ENCODE measurements around the gene OTUB2. TPM values are rescaled to one million over a fixed set of nuclear protein-coding genes. Genes with fewer than 3 reads are reported as not detected.
A peak's percentile ranks its signal among the peaks of the same experiment; 100 is the strongest.

The OTUB2 gene
- total and polyA plus RNA-seq, 2 donors (not counting 3 experiments of a cell fraction or from before 2014, with no cell fraction given) = 0.70 to 1.6 TPM

DNA sequence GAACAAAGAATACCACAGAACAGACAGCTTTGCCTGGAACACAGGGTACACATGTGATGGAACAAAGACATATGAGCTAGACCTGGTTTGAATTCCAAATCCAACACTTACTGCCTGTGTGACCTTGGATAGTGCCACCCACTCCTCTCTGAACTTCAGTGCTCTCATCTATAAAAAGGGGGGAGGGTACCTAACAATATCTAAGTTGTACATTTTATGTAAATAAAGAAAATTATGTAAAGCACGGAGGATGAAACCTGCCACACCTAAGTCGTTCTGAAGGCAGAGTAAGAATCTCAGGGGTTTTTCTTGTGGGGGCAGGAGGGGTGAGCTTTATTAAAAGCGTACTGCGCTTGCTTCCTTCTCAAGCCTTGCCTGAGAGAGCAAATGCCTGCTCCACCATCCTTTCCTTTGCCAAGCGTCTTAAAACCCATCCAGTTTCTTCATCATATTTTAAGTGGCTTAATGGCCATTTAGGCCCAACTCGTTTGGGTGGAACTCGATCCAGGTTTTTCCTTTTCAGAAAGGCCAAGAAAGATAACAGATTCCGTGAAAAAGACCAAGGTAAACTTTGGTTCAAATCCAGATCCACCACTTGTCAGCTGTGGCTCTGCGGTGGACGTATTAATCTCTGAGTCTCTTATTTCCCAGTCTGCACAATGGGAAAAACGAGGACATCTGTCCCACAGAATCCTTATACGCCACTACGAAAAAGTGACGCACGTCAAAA lies 53.9 kb downstream of the OTUB2 start:
- Histone ChIP-seq H3K9me1 (replicated peaks; ENCODE audit: control insufficient read depth, extremely low read depth, insufficient read depth, low read length) (no peaks in the 10 kb centered on the region), H3K27me3 (ENCODE audit: control insufficient read depth in 2 of 2, insufficient read depth in 2 of 2, low read length in 2 of 2) (no peaks in the 10 kb centered on the region), H3K4me3 (replicated peaks in 1 of 3; ENCODE audit: insufficient read depth in 1 of 3, low read depth in 1 of 3, low read length in 3 of 3) (peak overlapping the region; percentile 67 to 88 (median 82)), H3K9me3 (replicated peaks; ENCODE audit: control insufficient read depth, insufficient read depth, low read length) (no peaks in the 10 kb centered on the region), H3K36me3 (ENCODE audit: control insufficient read depth in 2 of 2, extremely low read depth in 1 of 2, insufficient read depth in 2 of 2, low read length in 2 of 2) (peaks cover 3 to 5% of the 10 kb centered on the region in 2 experiments), H3K4me1 (ENCODE audit: control insufficient read depth, extremely low read depth, insufficient read depth, low read length) (peaks cover 29% of the 10 kb centered on the region), H3K79me2 (ENCODE audit: control insufficient read depth, insufficient read depth, low read length) (peaks cover 58% of the 10 kb centered on the region), H4K20me1 (replicated peaks; ENCODE audit: control insufficient read depth, extremely low read depth, insufficient read depth, low read length) (peaks cover 4% of the 10 kb centered on the region), H2AFZ (ENCODE audit: low read depth, low read length) (peak overlapping the region; percentile 72), H3K27ac (ENCODE audit: insufficient read depth, low read depth, low read length) (peak overlapping the region; percentile 80), H3K4me2 (ENCODE audit: insufficient read depth, low read length) (peak overlapping the region; percentile 95), H3K9ac (replicated peaks; ENCODE audit: extremely low read depth, insufficient read depth, low read length) (peak overlapping the region; percentile 89)
- peak; percentile 54 for DNase-seq (ENCODE audit: low read depth, low spot score)
- BruUV-seq (replicated peaks) = TSS peak; percentile 40
- dilution Hi-C loops (cut with MboI; ENCODE audit: extremely low pct_ligation_motif_present, low sequenced_read_pairs) (no loop called here), intact Hi-C loops (cut with micrococcal nuclease) (loop anchor here (5.0 kb wide), 1 partner anchor 92 kb away; the partner anchor contains the start of gene PPP4R4)
- ChIA-PET CTCF (interaction anchor here (1.0 to 2.9 kb wide), 5 partner anchors 26 to 59 kb away, joined by 3 to 16 read pairs (median 3); no protein-coding TSS in a partner anchor), POLR2A (interaction anchor here (1.3 kb wide), 2 partner anchors 49 to 52 kb away, joined by 4 read pairs; partner anchors contain the start of gene IFI27L2)
- no peak for TF ChIP-seq POLR2AphosphoS5 (IDR thresholded peaks at IDR 0.05; ENCODE audit: insufficient read depth, low read depth, low read length)
- no peak for TF ChIP-seq MAX (IDR thresholded peaks at IDR 0.05; ENCODE audit: insufficient read depth, insufficient read length)
- no peak for TF ChIP-seq JUN (IDR thresholded peaks at IDR 0.05; ENCODE audit: borderline replicate concordance, insufficient read depth, insufficient read length, low read depth)
- TF ChIP-seq FOS (IDR thresholded peaks at IDR 0.05; ENCODE audit: borderline replicate concordance, insufficient read depth, low read length) = no peak
- TF ChIP-seq POLR2A (IDR thresholded peaks at IDR 0.05; ENCODE audit: low read depth, low read length) = no peak
- no peak for TF ChIP-seq GATA2 (IDR thresholded peaks at IDR 0.05; ENCODE audit: insufficient read depth, insufficient read length, low read depth, low read length)
- TF ChIP-seq EZH2 (IDR thresholded peaks at IDR 0.05; ENCODE audit: borderline replicate concordance, low read depth, low read length, severe bottlenecking) = no peak
- TF ChIP-seq, protein P1, sequence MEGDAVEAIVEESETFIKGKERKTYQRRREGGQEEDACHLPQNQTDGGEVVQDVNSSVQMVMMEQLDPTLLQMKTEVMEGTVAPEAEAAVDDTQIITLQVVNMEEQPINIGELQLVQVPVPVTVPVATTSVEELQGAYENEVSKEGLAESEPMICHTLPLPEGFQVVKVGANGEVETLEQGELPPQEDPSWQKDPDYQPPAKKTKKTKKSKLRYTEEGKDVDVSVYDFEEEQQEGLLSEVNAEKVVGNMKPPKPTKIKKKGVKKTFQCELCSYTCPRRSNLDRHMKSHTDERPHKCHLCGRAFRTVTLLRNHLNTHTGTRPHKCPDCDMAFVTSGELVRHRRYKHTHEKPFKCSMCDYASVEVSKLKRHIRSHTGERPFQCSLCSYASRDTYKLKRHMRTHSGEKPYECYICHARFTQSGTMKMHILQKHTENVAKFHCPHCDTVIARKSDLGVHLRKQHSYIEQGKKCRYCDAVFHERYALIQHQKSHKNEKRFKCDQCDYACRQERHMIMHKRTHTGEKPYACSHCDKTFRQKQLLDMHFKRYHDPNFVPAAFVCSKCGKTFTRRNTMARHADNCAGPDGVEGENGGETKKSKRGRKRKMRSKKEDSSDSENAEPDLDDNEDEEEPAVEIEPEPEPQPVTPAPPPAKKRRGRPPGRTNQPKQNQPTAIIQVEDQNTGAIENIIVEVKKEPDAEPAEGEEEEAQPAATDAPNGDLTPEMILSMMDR (IDR thresholded peaks at IDR 0.05; ENCODE audit: extremely low read depth in 1 of 2, insufficient read depth in 1 of 2, low read depth in 1 of 2, low read length in 2 of 2) = no peak
- TF ChIP-seq MYC (IDR thresholded peaks at IDR 0.05; ENCODE audit: low read depth, low read length) = no peak
- no peak for FAIRE-seq
